CD4-positive, alpha-beta T cell treated with Interleukin-10 for 1 hour (primary cell): ENCODE measurements around the gene HMCN2.
"Not testable (repeated sequence)": the region's sequence is repeated elsewhere in the genome, so short reads cannot be mapped to it uniquely, and the experiment has no call there.

ENCODE experiments used
- DNase-seq: peaks from one replicate; pipeline ENCODE4 v3.0.0-alpha.2; 2020

HMCN2 gene

GRCh38 chr9:130239741-130240241 lies 25.8 kb upstream of the HMCN2 start:
- peak; percentile 8 for DNase-seq

- peak; percentile 65 for DNase-seq
These were observed 25.0 kb upstream of the HMCN2 start for GRCh38 chr9:130240410-130241197.

- no peak for DNase-seq
These were observed 24.4 kb upstream of the HMCN2 start for GRCh38 chr9:130241198-130241535.

GRCh38 chr9:130242270-130243014 lies 23.1 kb upstream of the HMCN2 start:
- DNase-seq: no peak

GRCh38 chr9:130243015-130243881 lies 22.3 kb upstream of the HMCN2 start:
- peak; percentile 86 for DNase-seq

- no peak for DNase-seq
These were observed 21.7 kb upstream of the HMCN2 start for GRCh38 chr9:130243882-130244170.

- DNase-seq: no peak
These were observed 20.9 kb upstream of the HMCN2 start for GRCh38 chr9:130244548-130245165.

GRCh38 chr9:130245474-130245873 lies 20.1 kb upstream of the HMCN2 start:
- DNase-seq: no peak

GRCh38 chr9:130246126-130246525 lies 19.4 kb upstream of the HMCN2 start:
- DNase-seq: no peak

- no peak for DNase-seq
These were observed 10.6 kb upstream of the HMCN2 start for GRCh38 chr9:130254747-130255630.

- DNase-seq: no peak
These were observed 9.9 kb upstream of the HMCN2 start for GRCh38 chr9:130255631-130256134.

- no peak for DNase-seq
These were observed 8.9 kb upstream of the HMCN2 start for GRCh38 chr9:130256644-130257043.

GRCh38 chr9:130258137-130258536 lies 7.4 kb upstream of the HMCN2 start:
- DNase-seq: not testable (repeated sequence)

- DNase-seq: no peak
These were observed 6.5 kb upstream of the HMCN2 start for GRCh38 chr9:130259044-130259443.

GRCh38 chr9:130260816-130261765 lies 4.5 kb upstream of the HMCN2 start:
- no peak for DNase-seq

GRCh38 chr9:130262061-130262745 lies 3.4 kb upstream of the HMCN2 start:
- DNase-seq: no peak

GRCh38 chr9:130262771-130263170 lies 2.8 kb upstream of the HMCN2 start:
- DNase-seq: no peak

- no peak for DNase-seq
These were observed 1.8 kb upstream of the HMCN2 start for GRCh38 chr9:130263601-130264413.
